Kidney epithelial cell (primary cell): ENCODE measurements around the gene CHST7. TPM values are rescaled to one million over a fixed set of nuclear protein-coding genes. Genes with fewer than 3 reads are reported as not detected.

ENCODE experiments used
- DNase-seq: peaks from one replicate; pipeline ENCODE4 v3.0.0-alpha.2; 2010; ENCODE audit warnings: low read depth
- H3K27me3 ChIP-seq: 2 replicates; pipeline ENCODE4 v1.6.0; 2011; ENCODE audit warnings: low read length; ENCODE audit not compliant: control insufficient read depth, insufficient read depth
- H3K36me3 ChIP-seq: 2 replicates; pipeline ENCODE4 v1.5.1; 2011; ENCODE audit warnings: low read length; ENCODE audit not compliant: control insufficient read depth, insufficient read depth
- H3K4me3 ChIP-seq: 2 replicates; pipeline ENCODE4 v1.5.1; 2011; ENCODE audit warnings: low read depth, mild to moderate bottlenecking, control low read depth, low read length
- CTCF ChIP-seq: IDR thresholded peaks from 2 replicates; pipeline ENCODE4 v1.5.1; 2011; ENCODE audit warnings: mild to moderate bottlenecking, moderate library complexity, low read length, control low read depth, inconsistent platforms; ENCODE audit not compliant: insufficient read depth, poor library complexity, severe bottlenecking
- total RNA-seq: library from RNA; depleted of rRNA; stranded (reverse); fragments of >200 nt; gene quantifications from 2 replicates; pipeline ENCODE4 v1.2.3, GENCODE V29; 2015

Gene CHST7
- total RNA-seq, 1 donor from 2014 or later: 5.2 TPM

- TF ChIP-seq CTCF: no peak
- H3K36me3 ChIP-seq: no peaks in the 10 kb centered on the region
- no peaks in the 10 kb centered on the region for H3K27me3 ChIP-seq
- H3K4me3 ChIP-seq: no peak overlapping the region
- no peak for DNase-seq
Observed at GRCh38 chrX:46630141-46630540, 56.6 kb downstream of the CHST7 start.

GRCh38 chrX:46634577-46634976 is 61.0 kb downstream of the CHST7 start:
- H3K36me3 ChIP-seq: no peaks in the 10 kb centered on the region
- DNase-seq: no peak
- no peak overlapping the region for H3K4me3 ChIP-seq
- no peaks in the 10 kb centered on the region for H3K27me3 ChIP-seq
- TF ChIP-seq CTCF: no peak

GRCh38 chrX:46635186-46635585 is 61.6 kb downstream of the CHST7 start:
- DNase-seq: no peak
- no peak for TF ChIP-seq CTCF
- Histone ChIP-seq H3K4me3 (no peak overlapping the region), H3K36me3 (no peaks in the 10 kb centered on the region), H3K27me3 (no peaks in the 10 kb centered on the region)

GRCh38 chrX:46636223-46636622 is 62.7 kb downstream of the CHST7 start:
- no peak overlapping the region for H3K4me3 ChIP-seq
- H3K36me3 ChIP-seq: no peaks in the 10 kb centered on the region
- no peak for TF ChIP-seq CTCF
- DNase-seq: no peak
- H3K27me3 ChIP-seq: no peaks in the 10 kb centered on the region

GRCh38 chrX:46637938-46638337 is 64.4 kb downstream of the CHST7 start:
- Histone ChIP-seq H3K4me3 (no peak overlapping the region), H3K27me3 (no peaks in the 10 kb centered on the region), H3K36me3 (no peaks in the 10 kb centered on the region)
- no peak for TF ChIP-seq CTCF
- DNase-seq: no peak

GRCh38 chrX:46642145-46642544 is 68.6 kb downstream of the CHST7 start:
- DNase-seq: no peak
- H3K27me3 ChIP-seq: no peaks in the 10 kb centered on the region
- no peaks in the 10 kb centered on the region for H3K36me3 ChIP-seq
- H3K4me3 ChIP-seq: no peak overlapping the region
- peak; percentile 29 for TF ChIP-seq CTCF
